ENCODE results near the gene SCN9A. TPM values are rescaled to one million over a fixed set of nuclear protein-coding genes. Genes with fewer than 3 reads are reported as not detected.
A peak's percentile ranks its signal among the peaks of the same experiment; 100 is the strongest.

Gene SCN9A
- total RNA-seq (0.57 TPM), polyA plus RNA-seq (not detected)

- H3K36me3 Mint-ChIP-seq: no peaks in the 10 kb centered on the region
- no peak within 1 kb of the TSS for H3K27ac Mint-ChIP-seq
- H3K4me3 ChIP-seq (ENCODE audit: low read depth, low read length): no peak within 1 kb of the TSS
- ATAC-seq (ENCODE audit: low read depth in 2 of 2) (peak in 1 of 2 donors; percentile 41), DNase-seq (peak in 1 of 3 donors; percentile 46)
- H3K27ac ChIP-seq (ENCODE audit: insufficient read depth, low read length, poor library complexity, severe bottlenecking): no peak within 1 kb of the TSS
- H3K4me1 Mint-ChIP-seq: peaks cover 0 to 11% (median 0%) of the 10 kb centered on the region in 4 donors
- peaks cover 24% of the 10 kb centered on the region for H3K27me3 Mint-ChIP-seq
- H3K27me3 ChIP-seq (ENCODE audit: control insufficient read depth, insufficient read depth, low read length): no peaks in the 10 kb centered on the region
- H3K9me3 Mint-ChIP-seq: peaks cover 0 to 5% (median 0%) of the 10 kb centered on the region in 7 donors
- H3K9me3 ChIP-seq (ENCODE audit: control insufficient read depth in 2 of 2, low read length in 2 of 2): no peaks in the 10 kb centered on the region
- no peaks in the 10 kb centered on the region for H3K36me3 ChIP-seq (ENCODE audit: control insufficient read depth, insufficient read depth, low read length)
- H3K4me1 ChIP-seq (ENCODE audit: control insufficient read depth, insufficient read depth, low read length, poor library complexity, severe bottlenecking): no peaks in the 10 kb centered on the region
- H3K4me3 Mint-ChIP-seq: peak within 1 kb of the TSS in 3 of 4 donors; percentile 22 to 56 (median 24)
Measured at GRCh38 chr2:166375736-166376487, at the start of gene SCN9A. SCN9A (minus strand) TSS chr2:166375944; CDS start chr2:166311756, 64,188 bp downstream.

GRCh38 chr2:166424841-166425240 lies 49.1 kb upstream of the SCN9A start:
- H3K4me1 Mint-ChIP-seq: no peaks in the 10 kb centered on the region
- H3K4me3 Mint-ChIP-seq: no peak overlapping the region
- no peaks in the 10 kb centered on the region for H3K36me3 Mint-ChIP-seq
- peaks cover 0 to 6% (median 0%) of the 10 kb centered on the region in 7 donors for H3K9me3 Mint-ChIP-seq
- H3K27me3 Mint-ChIP-seq: no peaks in the 10 kb centered on the region
- Histone ChIP-seq H3K27me3 (ENCODE audit: control insufficient read depth, insufficient read depth, low read length) (no peaks in the 10 kb centered on the region), H3K36me3 (ENCODE audit: control insufficient read depth, insufficient read depth, low read length) (no peaks in the 10 kb centered on the region), H3K27ac (ENCODE audit: insufficient read depth, low read length, poor library complexity, severe bottlenecking) (no peak overlapping the region), H3K4me1 (ENCODE audit: control insufficient read depth, insufficient read depth, low read length, poor library complexity, severe bottlenecking) (no peaks in the 10 kb centered on the region), H3K4me3 (ENCODE audit: low read depth, low read length) (no peak overlapping the region), H3K9me3 (ENCODE audit: control insufficient read depth in 2 of 2, low read length in 2 of 2) (no peaks in the 10 kb centered on the region)
- DNase-seq (no peak), ATAC-seq (ENCODE audit: low read depth in 2 of 2) (no peak)
- no peak overlapping the region for H3K27ac Mint-ChIP-seq

- no peak overlapping the region for H3K4me3 ChIP-seq (ENCODE audit: low read depth, low read length)
- no peaks in the 10 kb centered on the region for H3K27me3 ChIP-seq (ENCODE audit: control insufficient read depth, insufficient read depth, low read length)
- no peaks in the 10 kb centered on the region for H3K4me1 ChIP-seq (ENCODE audit: control insufficient read depth, insufficient read depth, low read length, poor library complexity, severe bottlenecking)
- ATAC-seq (ENCODE audit: low read depth in 2 of 2) (no peak), DNase-seq (no peak)
- H3K27ac Mint-ChIP-seq: no peak overlapping the region
- H3K27ac ChIP-seq (ENCODE audit: insufficient read depth, low read length, poor library complexity, severe bottlenecking): no peak overlapping the region
- H3K9me3 Mint-ChIP-seq: peaks cover 0 to 6% (median 0%) of the 10 kb centered on the region in 7 donors
- H3K36me3 Mint-ChIP-seq: no peaks in the 10 kb centered on the region
- H3K36me3 ChIP-seq (ENCODE audit: control insufficient read depth, insufficient read depth, low read length): no peaks in the 10 kb centered on the region
- no peaks in the 10 kb centered on the region for H3K9me3 ChIP-seq (ENCODE audit: control insufficient read depth in 2 of 2, low read length in 2 of 2)
- H3K4me3 Mint-ChIP-seq: no peak overlapping the region
- no peaks in the 10 kb centered on the region for H3K4me1 Mint-ChIP-seq
- H3K27me3 Mint-ChIP-seq: no peaks in the 10 kb centered on the region
Measured at GRCh38 chr2:166419616-166419934, 43.8 kb upstream of the SCN9A start.

- Mint-ChIP-seq H3K4me1 (no peaks in the 10 kb centered on the region), H3K36me3 (no peaks in the 10 kb centered on the region), H3K9me3 (peaks cover 0 to 6% (median 0%) of the 10 kb centered on the region in 7 donors), H3K27me3 (no peaks in the 10 kb centered on the region), H3K27ac (no peak overlapping the region), H3K4me3 (no peak overlapping the region)
- ATAC-seq (ENCODE audit: low read depth in 2 of 2) (no peak), DNase-seq (no peak)
- no peak overlapping the region for H3K4me3 ChIP-seq (ENCODE audit: low read depth, low read length)
- no peak overlapping the region for H3K27ac ChIP-seq (ENCODE audit: insufficient read depth, low read length, poor library complexity, severe bottlenecking)
- no peaks in the 10 kb centered on the region for H3K27me3 ChIP-seq (ENCODE audit: control insufficient read depth, insufficient read depth, low read length)
- no peaks in the 10 kb centered on the region for H3K9me3 ChIP-seq (ENCODE audit: control insufficient read depth in 2 of 2, low read length in 2 of 2)
- H3K4me1 ChIP-seq (ENCODE audit: control insufficient read depth, insufficient read depth, low read length, poor library complexity, severe bottlenecking): no peaks in the 10 kb centered on the region
- no peaks in the 10 kb centered on the region for H3K36me3 ChIP-seq (ENCODE audit: control insufficient read depth, insufficient read depth, low read length)
Measured at GRCh38 chr2:166418853-166419615, 43.3 kb upstream of the SCN9A start.

- Histone ChIP-seq H3K9me3 (ENCODE audit: control insufficient read depth in 2 of 2, low read length in 2 of 2) (no peaks in the 10 kb centered on the region), H3K36me3 (ENCODE audit: control insufficient read depth, insufficient read depth, low read length) (no peaks in the 10 kb centered on the region), H3K4me1 (ENCODE audit: control insufficient read depth, insufficient read depth, low read length, poor library complexity, severe bottlenecking) (no peaks in the 10 kb centered on the region), H3K4me3 (ENCODE audit: low read depth, low read length) (no peak overlapping the region), H3K27me3 (ENCODE audit: control insufficient read depth, insufficient read depth, low read length) (no peaks in the 10 kb centered on the region), H3K27ac (ENCODE audit: insufficient read depth, low read length, poor library complexity, severe bottlenecking) (no peak overlapping the region)
- Mint-ChIP-seq H3K4me1 (no peaks in the 10 kb centered on the region), H3K27ac (no peak overlapping the region), H3K36me3 (no peaks in the 10 kb centered on the region), H3K4me3 (no peak overlapping the region), H3K9me3 (peaks cover 0 to 2% (median 0%) of the 10 kb centered on the region in 7 donors), H3K27me3 (no peaks in the 10 kb centered on the region)
- no peak for ATAC-seq (ENCODE audit: low read depth in 2 of 2)
- no peak for DNase-seq
Measured at GRCh38 chr2:166417669-166418068, 41.9 kb upstream of the SCN9A start.

- no peaks in the 10 kb centered on the region for H3K9me3 ChIP-seq (ENCODE audit: control insufficient read depth in 2 of 2, low read length in 2 of 2)
- DNase-seq (no peak), ATAC-seq (ENCODE audit: low read depth in 2 of 2) (no peak)
- Mint-ChIP-seq H3K27ac (no peak overlapping the region), H3K36me3 (no peaks in the 10 kb centered on the region), H3K4me1 (no peaks in the 10 kb centered on the region), H3K9me3 (peaks cover 0 to 3% (median 0%) of the 10 kb centered on the region in 7 donors), H3K4me3 (no peak overlapping the region), H3K27me3 (no peaks in the 10 kb centered on the region)
- H3K27ac ChIP-seq (ENCODE audit: insufficient read depth, low read length, poor library complexity, severe bottlenecking): no peak overlapping the region
- no peaks in the 10 kb centered on the region for H3K36me3 ChIP-seq (ENCODE audit: control insufficient read depth, insufficient read depth, low read length)
- H3K4me1 ChIP-seq (ENCODE audit: control insufficient read depth, insufficient read depth, low read length, poor library complexity, severe bottlenecking): no peaks in the 10 kb centered on the region
- H3K27me3 ChIP-seq (ENCODE audit: control insufficient read depth, insufficient read depth, low read length): no peaks in the 10 kb centered on the region
- H3K4me3 ChIP-seq (ENCODE audit: low read depth, low read length): no peak overlapping the region
Measured at GRCh38 chr2:166413255-166413654, 37.5 kb upstream of the SCN9A start.

- Histone ChIP-seq H3K9me3 (ENCODE audit: control insufficient read depth in 2 of 2, low read length in 2 of 2) (no peaks in the 10 kb centered on the region), H3K36me3 (ENCODE audit: control insufficient read depth, insufficient read depth, low read length) (no peaks in the 10 kb centered on the region), H3K4me3 (ENCODE audit: low read depth, low read length) (no peak overlapping the region), H3K27me3 (ENCODE audit: control insufficient read depth, insufficient read depth, low read length) (no peaks in the 10 kb centered on the region), H3K4me1 (ENCODE audit: control insufficient read depth, insufficient read depth, low read length, poor library complexity, severe bottlenecking) (no peaks in the 10 kb centered on the region), H3K27ac (ENCODE audit: insufficient read depth, low read length, poor library complexity, severe bottlenecking) (no peak overlapping the region)
- DNase-seq (no peak), ATAC-seq (ENCODE audit: low read depth in 2 of 2) (no peak)
- H3K9me3 Mint-ChIP-seq: peaks cover 0 to 4% (median 0%) of the 10 kb centered on the region in 7 donors
- H3K4me3 Mint-ChIP-seq: no peak overlapping the region
- no peaks in the 10 kb centered on the region for H3K27me3 Mint-ChIP-seq
- no peak overlapping the region for H3K27ac Mint-ChIP-seq
- no peaks in the 10 kb centered on the region for H3K4me1 Mint-ChIP-seq
- H3K36me3 Mint-ChIP-seq: no peaks in the 10 kb centered on the region
Measured at GRCh38 chr2:166411473-166412230, 35.9 kb upstream of the SCN9A start.

Data from CD4-positive, CD25-positive, alpha-beta regulatory T cell (primary cell).